ENCODE data around the gene GRIK3. TPM values are rescaled to one million over a fixed set of nuclear protein-coding genes. Genes with fewer than 3 reads are reported as not detected.

GRIK3 gene
- total RNA-seq, 6 experiments from 2014 or later, result 0.07 TPM; not detected in 5

- Histone ChIP-seq H3K27ac (no peak overlapping the region), H3K9me3 (no peaks in the 10 kb centered on the region), H3K27me3 (no peaks in the 10 kb centered on the region), H3K4me1 (no peaks in the 10 kb centered on the region), H3K4me3 (no peak overlapping the region), H3K36me3 (no peaks in the 10 kb centered on the region)
- ATAC-seq, result no peak
- intact Hi-C loops (cut with DNase I), result no loop called here
- WGBS (ENCODE audit: insufficient coverage, low coverage, low lambda C conversion rate, missing lambda C conversion rate), result no CpG with 5 or more reads among the region's 10 CpGs
- TF ChIP-seq CTCF (IDR thresholded peaks at IDR 0.05) (no peak), POLR2A (IDR thresholded peaks at IDR 0.05) (no peak)
- DNase-seq, result no peak
Observed at GRCh38 chr1:36859926-36860325, 174.4 kb downstream of the GRIK3 start.

GRCh38 chr1:36858981-36859380 is 175.3 kb downstream of the GRIK3 start:
- no peak for DNase-seq
- WGBS (ENCODE audit: insufficient coverage, low coverage, low lambda C conversion rate, missing lambda C conversion rate), result no CpG with 5 or more reads among the region's 14 CpGs
- intact Hi-C loops (cut with DNase I), result no loop called here
- Histone ChIP-seq H3K4me1 (no peaks in the 10 kb centered on the region), H3K4me3 (no peak overlapping the region), H3K27ac (no peak overlapping the region), H3K27me3 (no peaks in the 10 kb centered on the region), H3K36me3 (no peaks in the 10 kb centered on the region), H3K9me3 (no peaks in the 10 kb centered on the region)
- no peak for ATAC-seq
- TF ChIP-seq POLR2A (IDR thresholded peaks at IDR 0.05), result no peak
- no peak for TF ChIP-seq CTCF (IDR thresholded peaks at IDR 0.05)

GRCh38 chr1:36858553-36858952 is 175.8 kb downstream of the GRIK3 start:
- 70% methylated on average over 4 of the region's 5 CpGs for WGBS (ENCODE audit: insufficient coverage, low coverage, low lambda C conversion rate, missing lambda C conversion rate)
- no peaks in the 10 kb centered on the region for H3K36me3 ChIP-seq
- H3K9me3 ChIP-seq, result no peaks in the 10 kb centered on the region
- H3K27me3 ChIP-seq, result no peaks in the 10 kb centered on the region
- H3K27ac ChIP-seq, result no peak overlapping the region
- H3K4me3 ChIP-seq, result no peak overlapping the region
- H3K4me1 ChIP-seq, result no peaks in the 10 kb centered on the region
- DNase-seq (no peak), ATAC-seq (no peak)
- TF ChIP-seq CTCF (IDR thresholded peaks at IDR 0.05), result no peak
- TF ChIP-seq POLR2A (IDR thresholded peaks at IDR 0.05), result no peak
- intact Hi-C loops (cut with DNase I), result no loop called here

- Histone ChIP-seq H3K4me3 (no peak overlapping the region), H3K27ac (no peak overlapping the region), H3K9me3 (no peaks in the 10 kb centered on the region), H3K4me1 (no peaks in the 10 kb centered on the region), H3K36me3 (no peaks in the 10 kb centered on the region), H3K27me3 (no peaks in the 10 kb centered on the region)
- DNase-seq, result no peak
- intact Hi-C loops (cut with DNase I), result no loop called here
- ATAC-seq, result no peak
- WGBS (ENCODE audit: insufficient coverage, low coverage, low lambda C conversion rate, missing lambda C conversion rate), result 27% methylated on average over 2 of the region's 5 CpGs
- TF ChIP-seq POLR2A (IDR thresholded peaks at IDR 0.05) (no peak), CTCF (IDR thresholded peaks at IDR 0.05) (no peak)
Observed at GRCh38 chr1:36857754-36858153, 176.6 kb downstream of the GRIK3 start.

Data from right lobe of liver (tissue), 6 donors.